Skeletal muscle tissue (tissue), 4 donors: ENCODE data around the gene TMEM130. TPM values are rescaled to one million over a fixed set of nuclear protein-coding genes. Genes with fewer than 3 reads are reported as not detected.
"Not testable (repeated sequence)": the region's sequence is repeated elsewhere in the genome, so short reads cannot be mapped to it uniquely, and the experiment has no call there.

Source experiments
- H3K27ac ChIP-seq: one replicate; pipeline ENCODE4 v1.7.0; 2013; ENCODE audit warnings: mild to moderate bottlenecking, low read depth, low read length, inconsistent platforms
- H3K27me3 ChIP-seq, 3 donors: one replicate each; pipeline ENCODE4 v1.7.0; 2013; ENCODE audit warnings: low read length in 3 of 3; ENCODE audit not compliant: control insufficient read depth in 3 of 3, insufficient read depth in 3 of 3
- H3K36me3 ChIP-seq, 3 donors: one replicate each; pipeline ENCODE4 v1.7.0; 2013; ENCODE audit warnings: low read length in 3 of 3; ENCODE audit not compliant: control insufficient read depth in 3 of 3, insufficient read depth in 3 of 3
- H3K4me1 ChIP-seq, 3 donors: one replicate each; pipeline ENCODE4 v1.7.0; 2013; ENCODE audit warnings: low read length in 3 of 3, mild to moderate bottlenecking in 3 of 3; ENCODE audit not compliant: control insufficient read depth in 3 of 3, insufficient read depth in 3 of 3
- H3K4me3 ChIP-seq, 3 donors: one replicate each; pipeline ENCODE4 v1.7.0; 2013; ENCODE audit warnings: low read length in 3 of 3
- H3K9ac ChIP-seq, 3 donors: one replicate each; pipeline ENCODE4 v1.7.0; 2013; ENCODE audit warnings: low read length in 3 of 3, mild to moderate bottlenecking in 3 of 3, moderate library complexity in 2 of 3, low read depth in 1 of 3
- H3K9me3 ChIP-seq, 3 donors: one replicate each; pipeline ENCODE4 v1.7.0; 2013; ENCODE audit warnings: low read length in 3 of 3; ENCODE audit not compliant: control insufficient read depth in 3 of 3
- total RNA-seq: library from RNA; depleted of rRNA; stranded (reverse); fragments of >200 nt; gene quantifications from one replicate; pipeline ENCODE4 v1.2.3, GENCODE V29; 2014
- donor health status: Osteomylitis.

The TMEM130 gene
- total RNA-seq, 1 donor from 2014 or later: 0.52 TPM

GRCh38 chr7:98855610-98856422 is 14.0 kb downstream of the TMEM130 start:
- peaks cover 0 to 19% (median 10%) of the 10 kb centered on the region in 3 donors for H3K27me3 ChIP-seq
- no peaks in the 10 kb centered on the region for H3K36me3 ChIP-seq

GRCh38 chr7:98852826-98853225 is 17.0 kb downstream of the TMEM130 start:
- Histone ChIP-seq H3K9ac (no peak overlapping the region), H3K4me3 (no peak overlapping the region), H3K27ac (no peak overlapping the region), H3K4me1 (no peaks in the 10 kb centered on the region), H3K9me3 (peaks cover 7 to 16% (median 10%) of the 10 kb centered on the region in 3 donors), H3K36me3 (no peaks in the 10 kb centered on the region), H3K27me3 (peaks cover 0 to 13% (median 10%) of the 10 kb centered on the region in 3 donors)

More at GRCh38 chr7:98855610-98856422, 14.0 kb downstream of the TMEM130 start:
- H3K9me3 ChIP-seq: no peaks in the 10 kb centered on the region
- no peak overlapping the region for H3K27ac ChIP-seq
- H3K9ac ChIP-seq: no peak overlapping the region
- no peaks in the 10 kb centered on the region for H3K4me1 ChIP-seq
- no peak overlapping the region for H3K4me3 ChIP-seq

- Histone ChIP-seq H3K27ac (no peak overlapping the region), H3K4me1 (no peaks in the 10 kb centered on the region), H3K4me3 (no peak overlapping the region), H3K36me3 (no peaks in the 10 kb centered on the region), H3K27me3 (peaks cover 0 to 5% (median 4%) of the 10 kb centered on the region in 3 donors), H3K9ac (no peak overlapping the region), H3K9me3 (peaks cover 7 to 16% (median 10%) of the 10 kb centered on the region in 3 donors)
Observed at GRCh38 chr7:98848918-98849317, 20.9 kb downstream of the TMEM130 start.

GRCh38 chr7:98842552-98842951 is 27.3 kb downstream of the TMEM130 start:
- peaks cover 7 to 20% (median 8%) of the 10 kb centered on the region in 3 donors for H3K27me3 ChIP-seq

GRCh38 chr7:98841179-98841997 is 28.4 kb downstream of the TMEM130 start:
- Histone ChIP-seq H3K27me3 (peaks cover 7 to 27% (median 12%) of the 10 kb centered on the region in 3 donors), H3K9me3 (no peaks in the 10 kb centered on the region), H3K4me1 (peaks cover 0 to 4% (median 0%) of the 10 kb centered on the region in 3 donors), H3K36me3 (no peaks in the 10 kb centered on the region), H3K27ac (no peak overlapping the region), H3K4me3 (no peak overlapping the region), H3K9ac (no peak overlapping the region)

More at GRCh38 chr7:98842552-98842951, 27.3 kb downstream of the TMEM130 start:
- H3K36me3 ChIP-seq, H3K9me3 ChIP-seq, H3K4me3 ChIP-seq, H3K4me1 ChIP-seq, H3K9ac ChIP-seq, H3K27ac ChIP-seq: not testable (repeated sequence)

GRCh38 chr7:98840722-98841121 is 29.1 kb downstream of the TMEM130 start:
- Histone ChIP-seq H3K4me3 (no peak overlapping the region), H3K27ac (no peak overlapping the region), H3K4me1 (peaks cover 0 to 4% (median 0%) of the 10 kb centered on the region in 3 donors), H3K36me3 (no peaks in the 10 kb centered on the region), H3K9ac (no peak overlapping the region), H3K27me3 (peaks cover 7 to 27% (median 12%) of the 10 kb centered on the region in 3 donors), H3K9me3 (no peaks in the 10 kb centered on the region)

- no peak overlapping the region for H3K4me3 ChIP-seq
- H3K27me3 ChIP-seq: peaks cover 7 to 31% (median 16%) of the 10 kb centered on the region in 3 donors
- H3K9ac ChIP-seq: no peak overlapping the region
- no peaks in the 10 kb centered on the region for H3K36me3 ChIP-seq
- no peaks in the 10 kb centered on the region for H3K9me3 ChIP-seq
- H3K4me1 ChIP-seq: peaks cover 0 to 4% (median 0%) of the 10 kb centered on the region in 3 donors
- no peak overlapping the region for H3K27ac ChIP-seq
Observed at GRCh38 chr7:98840096-98840495, 29.7 kb downstream of the TMEM130 start.

GRCh38 chr7:98837630-98837972 is 32.2 kb downstream of the TMEM130 start:
- peaks cover 0 to 4% (median 0%) of the 10 kb centered on the region in 3 donors for H3K4me1 ChIP-seq
- H3K9ac ChIP-seq: no peak overlapping the region
- H3K4me3 ChIP-seq: no peak overlapping the region

GRCh38 chr7:98836811-98837629 is 32.8 kb downstream of the TMEM130 start:
- H3K9me3 ChIP-seq: no peaks in the 10 kb centered on the region
- H3K4me1 ChIP-seq: peaks cover 0 to 4% (median 0%) of the 10 kb centered on the region in 3 donors
- H3K9ac ChIP-seq: no peak overlapping the region
- H3K4me3 ChIP-seq: no peak overlapping the region
- peaks cover 7 to 32% (median 16%) of the 10 kb centered on the region in 3 donors for H3K27me3 ChIP-seq
- no peak overlapping the region for H3K27ac ChIP-seq
- H3K36me3 ChIP-seq: no peaks in the 10 kb centered on the region

More at GRCh38 chr7:98837630-98837972, 32.2 kb downstream of the TMEM130 start:
- Histone ChIP-seq H3K36me3 (no peaks in the 10 kb centered on the region), H3K9me3 (no peaks in the 10 kb centered on the region), H3K27ac (no peak overlapping the region), H3K27me3 (peaks cover 7 to 32% (median 16%) of the 10 kb centered on the region in 3 donors)
